Left renal pelvis (tissue), 4 donors: ENCODE results near the gene ARHGAP26. TPM values are rescaled to one million over a fixed set of nuclear protein-coding genes. Genes with fewer than 3 reads are reported as not detected.

Experiments
- DNase-seq, 4 donors: peaks; one replicate each; pipeline ENCODE4 v3.0.0-alpha.2; 2013; ENCODE audit warnings: low read depth in 4 of 4, low spot score in 3 of 4
- polyA plus RNA-seq, 4 donors: library from polyadenylated mRNA; unstranded; fragments of 120-200 nt; gene quantifications; one replicate each; pipeline ENCODE4 v1.2.1, GENCODE V29; 2013; ENCODE audit not compliant: insufficient read length in 4 of 4

ARHGAP26 gene
- polyA plus RNA-seq, 4 donors = 9.9 to 12.9 (median 11.1) TPM

DNA sequence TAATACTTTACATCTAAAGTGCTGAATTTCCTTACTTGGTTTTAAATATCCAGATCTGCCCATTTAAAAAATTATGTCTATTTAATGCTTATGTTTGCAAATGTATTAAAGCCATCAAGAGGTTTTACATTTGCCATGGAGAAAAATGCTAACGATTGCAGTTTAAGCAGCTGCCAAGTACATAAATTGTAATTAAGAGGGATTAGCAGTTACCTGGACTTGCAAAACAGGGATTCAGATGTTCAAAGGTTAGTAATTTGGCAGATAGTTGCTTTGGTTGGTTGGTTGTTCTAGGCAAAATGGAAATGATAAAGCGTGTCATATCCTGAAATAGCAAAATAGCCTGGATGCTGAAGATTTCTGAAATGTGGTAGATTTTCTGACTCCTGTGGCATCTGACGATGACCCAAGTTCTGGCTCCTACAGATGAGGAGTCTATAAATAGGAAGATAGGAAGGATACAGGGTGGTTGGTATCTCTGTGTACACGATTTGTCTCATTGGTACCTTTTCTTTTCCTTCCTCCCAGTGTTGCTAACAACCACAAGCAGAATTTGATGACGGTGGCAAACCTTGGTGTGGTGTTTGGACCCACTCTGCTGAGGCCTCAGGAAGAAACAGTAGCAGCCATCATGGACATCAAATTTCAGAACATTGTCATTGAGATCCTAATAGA is 350.4 kb downstream of the ARHGAP26 start:
- no peak for DNase-seq

DNA sequence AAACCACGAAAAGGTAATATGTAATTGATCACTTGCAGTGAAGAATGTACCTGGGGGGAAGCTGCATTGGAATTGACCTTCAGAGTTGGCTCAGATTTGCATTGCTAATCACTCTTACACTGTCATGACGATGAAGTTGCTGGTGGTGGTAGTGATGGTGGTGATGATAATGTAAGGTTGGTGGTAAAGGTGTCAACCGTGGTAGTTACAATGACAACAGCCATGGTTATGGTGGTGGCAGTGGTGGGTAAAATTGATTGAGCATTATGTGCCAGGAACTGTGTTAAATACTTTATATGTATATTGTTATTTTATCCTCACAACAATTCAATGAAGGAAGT is 350.9 kb downstream of the ARHGAP26 start:
- no peak for DNase-seq

DNA sequence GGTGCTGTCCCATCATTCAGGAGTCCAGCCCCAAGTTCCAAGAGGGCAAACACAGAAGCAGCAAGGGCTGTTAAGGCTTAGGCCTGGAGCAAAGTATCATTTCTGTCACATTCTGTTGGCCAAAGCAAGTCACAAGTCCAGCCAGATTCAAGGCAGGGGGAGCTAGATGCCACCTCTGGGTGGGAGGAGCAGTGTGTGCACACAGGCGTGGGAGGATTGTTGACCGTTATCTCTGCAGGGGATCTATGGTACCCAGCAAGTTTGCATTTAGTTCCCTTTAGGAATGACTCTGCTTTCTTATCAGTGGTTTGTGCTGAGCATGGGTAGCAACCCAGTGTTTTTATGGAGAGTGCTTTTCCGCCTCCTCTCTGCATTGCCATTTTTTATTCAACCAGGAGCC is 354.4 kb downstream of the ARHGAP26 start:
- no peak for DNase-seq

DNA sequence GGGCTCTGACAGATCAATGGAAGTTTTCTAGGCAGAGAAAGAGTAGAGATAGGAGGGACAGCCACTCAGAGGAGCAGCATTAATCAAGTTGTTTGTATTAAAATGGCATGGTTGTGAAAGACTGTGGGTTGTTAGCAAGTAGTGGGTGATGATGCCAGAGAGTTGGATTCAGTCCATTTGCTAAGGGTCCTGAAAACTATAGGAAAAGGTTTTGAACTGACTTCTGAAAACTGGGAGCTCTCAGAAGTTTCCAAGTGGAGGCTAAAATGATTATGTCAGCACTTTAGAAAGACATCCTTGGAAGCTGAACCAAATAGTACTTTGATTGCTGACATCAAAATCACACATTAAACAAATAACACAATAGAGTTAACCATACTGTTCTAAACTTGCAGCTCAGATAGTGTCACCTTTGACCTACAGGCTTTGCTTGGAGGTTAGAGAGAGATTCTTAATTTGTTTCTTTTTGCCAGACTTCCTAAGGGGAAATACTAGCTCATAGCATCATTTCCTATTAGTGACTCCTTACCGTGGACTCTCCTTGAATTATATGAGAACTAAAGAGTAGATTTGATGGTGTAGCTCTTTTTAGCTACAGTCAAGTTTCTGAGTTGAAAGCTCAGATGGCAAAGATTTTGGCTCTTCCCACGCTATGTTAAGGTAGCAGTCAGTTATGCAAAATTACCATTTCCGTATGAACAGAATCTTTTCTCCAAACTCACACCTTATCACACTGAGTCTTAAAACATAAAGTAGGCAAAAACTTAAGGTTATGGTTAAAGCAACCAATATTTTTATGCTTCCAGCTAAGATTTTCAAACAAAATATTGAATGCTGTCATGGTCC is 356.2 kb downstream of the ARHGAP26 start:
- no peak for DNase-seq

DNA sequence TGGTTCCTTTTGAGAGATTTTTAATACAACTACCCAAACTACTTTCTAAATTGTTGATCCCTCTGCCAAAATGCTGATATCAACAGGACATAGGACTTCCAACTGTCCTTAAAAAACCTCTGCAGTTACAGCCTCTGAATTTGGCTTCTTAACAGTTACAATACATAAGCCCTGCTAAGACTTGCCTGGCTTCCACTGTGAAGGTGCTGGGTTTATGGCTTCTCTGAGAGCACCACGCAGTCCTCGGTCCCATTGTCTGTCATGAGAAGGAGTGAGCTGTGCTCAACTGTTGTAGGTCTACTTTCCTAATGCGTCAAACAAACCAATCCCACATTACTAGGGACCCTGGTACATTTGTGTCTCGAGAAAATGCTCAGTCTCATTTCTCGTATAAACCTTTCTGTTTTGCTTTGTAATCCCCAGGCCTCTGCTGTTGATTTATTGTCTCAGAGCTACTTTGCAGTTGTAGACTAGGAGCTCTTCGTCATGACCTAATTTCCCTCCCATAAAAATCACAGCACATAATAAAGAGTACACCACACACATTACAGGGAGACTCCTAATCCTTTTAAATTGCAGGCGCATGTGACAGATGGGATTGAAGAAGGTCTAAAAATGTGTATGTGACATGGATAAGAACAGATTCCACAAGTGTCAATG is 358.4 kb downstream of the ARHGAP26 start:
- DNase-seq = no peak

DNA sequence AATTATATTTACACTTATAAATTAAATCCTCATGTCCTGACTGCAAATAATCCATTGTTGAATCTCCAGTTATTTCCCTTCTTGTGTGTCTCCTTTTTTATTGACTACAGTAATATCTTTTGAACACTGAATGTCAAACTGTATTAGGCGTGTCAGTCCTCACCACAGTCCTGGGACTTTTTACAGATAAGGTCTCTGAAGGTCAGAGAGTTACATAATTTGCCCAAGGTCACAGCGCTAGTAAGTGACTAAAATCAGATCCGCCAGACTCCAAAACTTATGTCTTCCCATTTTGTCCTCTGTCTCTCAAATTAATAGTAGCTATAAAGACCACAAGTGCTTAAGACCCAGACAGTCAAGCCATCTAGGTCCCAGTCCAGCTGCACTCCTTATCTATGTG is 359.0 kb downstream of the ARHGAP26 start:
- DNase-seq = no peak

- no peak for DNase-seq
Measured at GRCh38 chr5:143129910-143130612, 359.9 kb downstream of the ARHGAP26 start.

GRCh38 chr5:143130613-143131305 is 360.6 kb downstream of the ARHGAP26 start:
- no peak for DNase-seq

DNA sequence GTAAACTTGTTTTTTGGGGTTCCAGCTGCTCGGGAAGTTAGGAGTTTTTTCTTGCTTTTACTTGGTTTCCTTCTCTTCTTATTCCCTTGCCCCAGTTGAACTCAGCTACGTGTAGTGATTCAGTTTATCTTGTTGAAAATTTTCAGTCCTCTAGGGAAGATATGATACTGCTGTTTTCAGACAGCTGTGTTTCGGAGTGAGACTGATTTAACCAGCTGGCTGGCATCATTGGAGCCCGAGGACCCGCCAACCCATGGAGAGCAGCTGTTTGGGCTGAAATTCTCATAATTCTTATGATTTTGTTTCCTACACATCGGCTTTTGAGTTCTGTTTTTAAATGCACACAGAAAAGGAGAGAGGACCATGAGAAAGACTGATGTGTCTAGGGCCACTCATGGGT is 361.8 kb downstream of the ARHGAP26 start:
- no peak for DNase-seq

- DNase-seq = no peak
Measured at GRCh38 chr5:143132739-143133138, 362.6 kb downstream of the ARHGAP26 start.

DNA sequence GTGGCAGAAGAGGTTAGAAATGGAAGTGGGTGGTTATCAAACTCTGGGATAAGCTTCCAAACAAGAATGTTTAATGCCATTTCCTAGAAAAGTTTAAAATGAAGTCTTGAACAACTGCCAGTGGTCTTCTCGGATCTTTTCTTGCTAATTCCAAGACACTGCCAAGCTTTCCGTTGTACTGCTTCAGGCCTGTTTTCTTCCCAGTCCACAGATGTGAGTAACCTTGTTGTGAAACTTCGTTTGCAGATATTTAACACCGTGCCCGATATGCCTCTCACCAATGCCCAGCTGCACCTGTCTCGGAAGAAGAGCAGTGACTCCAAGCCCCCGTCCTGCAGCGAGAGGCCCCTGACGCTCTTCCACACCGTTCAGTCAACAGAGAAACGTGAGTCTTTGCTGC is 363.5 kb downstream of the ARHGAP26 start:
- no peak for DNase-seq

- DNase-seq = no peak
Measured at GRCh38 chr5:143134269-143134668, 364.1 kb downstream of the ARHGAP26 start.

DNA sequence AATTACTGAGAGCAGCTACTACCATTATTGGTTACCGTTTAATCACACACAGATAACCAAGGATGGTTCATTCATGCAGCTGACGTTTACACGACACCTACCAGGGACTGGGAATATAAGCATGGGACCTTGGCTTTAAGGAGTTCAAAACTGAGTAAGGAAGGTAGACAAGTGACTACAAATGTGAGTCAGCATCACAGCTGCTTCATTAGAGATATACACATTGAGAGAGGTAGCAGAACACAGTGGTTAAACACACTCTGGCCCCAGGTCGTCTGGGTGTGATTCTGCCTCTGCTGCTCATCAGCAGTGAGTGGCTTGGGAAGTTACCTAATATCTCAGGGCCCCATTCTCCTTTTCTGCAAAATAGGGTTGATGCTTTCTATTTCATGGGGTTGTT is 364.7 kb downstream of the ARHGAP26 start:
- DNase-seq = no peak

DNA sequence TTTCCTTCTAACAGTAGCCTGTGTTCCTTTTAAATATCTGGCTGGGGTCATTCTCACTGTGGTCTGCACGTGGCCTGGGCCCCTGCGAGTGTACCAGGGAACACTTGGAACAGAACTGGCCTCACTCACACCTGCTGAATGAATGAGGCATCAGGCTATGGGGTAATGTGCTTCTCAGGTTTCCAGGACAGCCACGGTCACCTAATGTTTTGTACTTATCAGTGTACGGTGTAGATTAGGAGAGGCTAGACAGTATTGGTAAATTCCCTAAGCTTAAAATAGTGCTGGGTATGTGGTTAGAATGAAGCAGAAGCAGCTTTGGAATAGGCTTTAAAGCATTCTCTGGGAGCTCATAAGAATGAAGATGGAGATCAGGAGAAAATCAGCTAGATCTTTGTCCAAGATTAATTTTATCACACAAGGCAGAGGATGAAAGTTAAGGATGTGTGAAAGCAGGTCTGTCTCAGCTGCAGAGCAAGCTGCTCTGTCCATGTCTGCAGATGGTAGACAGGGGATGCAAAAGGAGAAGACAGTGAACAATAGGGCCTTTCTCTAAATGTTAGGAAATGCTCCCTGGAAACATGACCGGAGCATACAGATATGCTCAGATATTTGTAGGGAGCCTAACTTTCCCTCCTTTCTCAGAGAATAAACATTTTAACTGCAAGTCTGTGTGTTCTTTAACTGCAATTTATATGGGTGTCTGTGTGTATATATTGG is 365.8 kb downstream of the ARHGAP26 start:
- no peak for DNase-seq

DNA sequence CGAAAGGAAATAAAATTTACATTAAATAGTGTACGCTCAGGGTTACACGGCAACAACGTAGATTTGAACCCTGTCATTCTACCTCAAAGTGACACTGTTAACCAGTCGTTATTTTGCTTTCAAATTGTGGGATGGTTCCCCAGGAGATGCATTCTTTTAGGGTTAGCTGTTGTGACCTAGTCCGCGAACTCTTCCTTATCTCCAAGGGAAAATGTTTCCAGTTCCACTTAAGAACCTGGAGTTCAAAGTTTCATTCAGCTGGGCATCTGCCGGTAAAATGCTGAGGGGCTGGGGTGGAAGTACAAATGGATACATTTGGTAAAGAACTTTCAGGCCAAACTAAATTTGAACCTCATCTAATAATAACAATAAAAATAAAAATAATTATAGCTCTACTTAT is 368.7 kb downstream of the ARHGAP26 start:
- no peak for DNase-seq

DNA sequence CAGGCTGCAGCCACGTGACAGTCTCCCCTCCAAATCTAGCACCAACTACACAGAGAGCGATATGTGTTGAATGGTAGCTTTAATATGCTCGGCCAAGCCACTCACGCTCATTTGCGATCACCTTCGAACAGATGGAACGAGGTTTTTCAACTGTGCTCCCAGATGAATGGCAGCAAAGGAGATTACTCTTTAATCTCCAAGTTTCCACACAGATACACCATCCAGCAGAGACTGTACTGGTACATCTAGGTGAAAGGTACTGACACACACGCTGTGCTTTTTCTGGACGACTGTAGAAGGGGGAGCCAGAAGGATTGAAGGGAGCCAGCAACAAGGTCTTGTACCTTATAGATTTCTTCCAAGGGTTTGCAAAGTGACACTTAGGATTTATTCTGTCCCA is 369.4 kb downstream of the ARHGAP26 start:
- DNase-seq = no peak

- no peak for DNase-seq
Measured at GRCh38 chr5:143140492-143141203, 370.5 kb downstream of the ARHGAP26 start.

- no peak for DNase-seq
Measured at GRCh38 chr5:143141652-143142051, 371.5 kb downstream of the ARHGAP26 start.
